Measurements from ENCODE around the gene CALHM2.

Gene CALHM2

GRCh38 chr10:103476046-103476768, 24.0 kb upstream of the CALHM2 start:
- Histone ChIP-seq H3K9me3 (ENCODE audit: control extremely low read depth in 1 of 5, control insufficient read depth in 4 of 5, insufficient read depth in 2 of 5, low read depth in 1 of 5, low read length in 4 of 5) (no peaks in the 10 kb centered on the region), H3K4me1 (ENCODE audit: control extremely low read depth in 1 of 4, control insufficient read depth in 4 of 4, insufficient read depth in 4 of 4, low read length in 3 of 4) (peaks cover 4 to 43% (median 19%) of the 10 kb centered on the region in 4 experiments), H3K4me3 (ENCODE audit: control insufficient read depth in 1 of 7, extremely low read depth in 1 of 7, insufficient read depth in 4 of 7, low read depth in 2 of 7, low read length in 6 of 7) (no peak overlapping the region), H3K27me3 (replicated peaks in 2 of 5; ENCODE audit: control insufficient read depth in 4 of 5, insufficient read depth in 5 of 5, low read length in 4 of 5) (no peaks in the 10 kb centered on the region), H3K27ac (ENCODE audit: insufficient read depth in 1 of 2, low read depth in 1 of 2, low read length in 2 of 2, poor library complexity in 1 of 2, severe bottlenecking in 2 of 2) (no peak overlapping the region), H3K36me3 (ENCODE audit: control insufficient read depth in 4 of 4, insufficient read depth in 4 of 4, low read length in 3 of 4) (no peaks in the 10 kb centered on the region)
- DNase-seq = peak; percentile 34 to 56 (median 52)
- ChIA-PET CTCF (interaction anchor here (0.9 to 12.8 kb wide), 12 partner anchors 9 to 83 kb away, joined by 3 to 157 read pairs (median 4); partner anchors contain the start of gene CALHM2), POLR2A (interaction anchor here (0.6 kb wide), 1 partner anchor 61 kb away, joined by 3 read pairs; no protein-coding TSS in a partner anchor)
- 57% methylated on average over 5 of the region's 11 CpGs for WGBS (ENCODE audit: insufficient coverage)

GRCh38 chr10:103475437-103475836, 23.3 kb upstream of the CALHM2 start:
- no peak for DNase-seq
- 94% methylated on average over 4 of the region's 4 CpGs for WGBS (ENCODE audit: insufficient coverage)
- CTCF ChIA-PET = interaction anchor here (0.9 to 12.8 kb wide), 9 partner anchors 10 to 59 kb away, joined by 3 to 157 read pairs (median 4); partner anchors contain the start of gene CALHM2

GRCh38 chr10:103474077-103474476, 21.9 kb upstream of the CALHM2 start:
- no peak overlapping the region for H3K27ac ChIP-seq (ENCODE audit: insufficient read depth in 1 of 2, low read depth in 1 of 2, low read length in 2 of 2, poor library complexity in 1 of 2, severe bottlenecking in 2 of 2)
- ChIA-PET POLR2A (interaction anchor here (0.6 to 1.0 kb wide), 2 partner anchors 20 to 26 kb away, joined by 3 read pairs; no protein-coding TSS in a partner anchor), CTCF (interaction anchor here (1.1 to 12.8 kb wide), 3 partner anchors 9 to 57 kb away, joined by 3 to 157 read pairs (median 76); partner anchors contain the start of gene CALHM2)
- H3K9me3 ChIP-seq (ENCODE audit: control extremely low read depth in 1 of 5, control insufficient read depth in 4 of 5, insufficient read depth in 2 of 5, low read depth in 1 of 5, low read length in 4 of 5) = no peaks in the 10 kb centered on the region
- peaks cover 0 to 2% (median 0%) of the 10 kb centered on the region in 5 experiments for H3K27me3 ChIP-seq (replicated peaks in 2 of 5; ENCODE audit: control insufficient read depth in 4 of 5, insufficient read depth in 5 of 5, low read length in 4 of 5)
- 98% methylated on average over 3 of the region's 3 CpGs for WGBS (ENCODE audit: insufficient coverage)
- H3K4me3 ChIP-seq (ENCODE audit: control insufficient read depth in 1 of 7, extremely low read depth in 1 of 7, insufficient read depth in 4 of 7, low read depth in 2 of 7, low read length in 6 of 7) = no peak overlapping the region
- H3K4me1 ChIP-seq (ENCODE audit: control extremely low read depth in 1 of 4, control insufficient read depth in 4 of 4, insufficient read depth in 4 of 4, low read length in 3 of 4) = peaks cover 4 to 60% (median 36%) of the 10 kb centered on the region in 4 experiments
- no peaks in the 10 kb centered on the region for H3K36me3 ChIP-seq (ENCODE audit: control insufficient read depth in 4 of 4, insufficient read depth in 4 of 4, low read length in 3 of 4)
- no peak for DNase-seq

More at GRCh38 chr10:103475437-103475836, 23.3 kb upstream of the CALHM2 start:
- Histone ChIP-seq H3K4me3 (ENCODE audit: control insufficient read depth in 1 of 7, extremely low read depth in 1 of 7, insufficient read depth in 4 of 7, low read depth in 2 of 7, low read length in 6 of 7) (no peak overlapping the region), H3K27ac (ENCODE audit: insufficient read depth in 1 of 2, low read depth in 1 of 2, low read length in 2 of 2, poor library complexity in 1 of 2, severe bottlenecking in 2 of 2) (no peak overlapping the region), H3K27me3 (replicated peaks in 2 of 5; ENCODE audit: control insufficient read depth in 4 of 5, insufficient read depth in 5 of 5, low read length in 4 of 5) (no peaks in the 10 kb centered on the region), H3K36me3 (ENCODE audit: control insufficient read depth in 4 of 4, insufficient read depth in 4 of 4, low read length in 3 of 4) (no peaks in the 10 kb centered on the region), H3K9me3 (ENCODE audit: control extremely low read depth in 1 of 5, control insufficient read depth in 4 of 5, insufficient read depth in 2 of 5, low read depth in 1 of 5, low read length in 4 of 5) (no peaks in the 10 kb centered on the region), H3K4me1 (ENCODE audit: control extremely low read depth in 1 of 4, control insufficient read depth in 4 of 4, insufficient read depth in 4 of 4, low read length in 3 of 4) (peaks cover 4 to 46% (median 26%) of the 10 kb centered on the region in 4 experiments)
- POLR2A ChIA-PET = interaction anchor here (0.6 kb wide), 1 partner anchor 269 kb away, joined by 4 read pairs; no protein-coding TSS in a partner anchor

GRCh38 chr10:103473261-103473671, 21.1 kb upstream of the CALHM2 start:
- no peaks in the 10 kb centered on the region for H3K9me3 ChIP-seq (ENCODE audit: control extremely low read depth in 1 of 5, control insufficient read depth in 4 of 5, insufficient read depth in 2 of 5, low read depth in 1 of 5, low read length in 4 of 5)
- peaks cover 4 to 67% (median 36%) of the 10 kb centered on the region in 4 experiments for H3K4me1 ChIP-seq (ENCODE audit: control extremely low read depth in 1 of 4, control insufficient read depth in 4 of 4, insufficient read depth in 4 of 4, low read length in 3 of 4)
- WGBS (ENCODE audit: insufficient coverage) = 97% methylated on average over 30 of the region's 32 CpGs
- CTCF ChIA-PET = interaction anchor here (1.2 to 12.8 kb wide), 2 partner anchors 22 to 57 kb away, joined by 3 to 157 read pairs; no protein-coding TSS in a partner anchor
- H3K27ac ChIP-seq (ENCODE audit: insufficient read depth in 1 of 2, low read depth in 1 of 2, low read length in 2 of 2, poor library complexity in 1 of 2, severe bottlenecking in 2 of 2) = no peak overlapping the region
- peaks cover 0 to 2% (median 0%) of the 10 kb centered on the region in 5 experiments for H3K27me3 ChIP-seq (replicated peaks in 2 of 5; ENCODE audit: control insufficient read depth in 4 of 5, insufficient read depth in 5 of 5, low read length in 4 of 5)
- POLR2A ChIA-PET = no interaction called here
- no peak for DNase-seq
- no peaks in the 10 kb centered on the region for H3K36me3 ChIP-seq (ENCODE audit: control insufficient read depth in 4 of 4, insufficient read depth in 4 of 4, low read length in 3 of 4)
- no peak overlapping the region for H3K4me3 ChIP-seq (ENCODE audit: control insufficient read depth in 1 of 7, extremely low read depth in 1 of 7, insufficient read depth in 4 of 7, low read depth in 2 of 7, low read length in 6 of 7)

GRCh38 chr10:103472005-103472404, 19.8 kb upstream of the CALHM2 start:
- Histone ChIP-seq H3K4me1 (ENCODE audit: control extremely low read depth in 1 of 4, control insufficient read depth in 4 of 4, insufficient read depth in 4 of 4, low read length in 3 of 4) (peaks cover 4 to 75% (median 38%) of the 10 kb centered on the region in 4 experiments), H3K36me3 (ENCODE audit: control insufficient read depth in 4 of 4, insufficient read depth in 4 of 4, low read length in 3 of 4) (no peaks in the 10 kb centered on the region), H3K27ac (ENCODE audit: insufficient read depth in 1 of 2, low read depth in 1 of 2, low read length in 2 of 2, poor library complexity in 1 of 2, severe bottlenecking in 2 of 2) (peak overlapping the region in 1 of 2 experiments; percentile 47), H3K4me3 (ENCODE audit: control insufficient read depth in 1 of 7, extremely low read depth in 1 of 7, insufficient read depth in 4 of 7, low read depth in 2 of 7, low read length in 6 of 7) (peak overlapping the region in 2 of 7 experiments; percentile 6 to 14), H3K27me3 (replicated peaks in 2 of 5; ENCODE audit: control insufficient read depth in 4 of 5, insufficient read depth in 5 of 5, low read length in 4 of 5) (peaks cover 0 to 3% (median 0%) of the 10 kb centered on the region in 5 experiments), H3K9me3 (ENCODE audit: control extremely low read depth in 1 of 5, control insufficient read depth in 4 of 5, insufficient read depth in 2 of 5, low read depth in 1 of 5, low read length in 4 of 5) (no peaks in the 10 kb centered on the region)
- ChIA-PET POLR2A (no interaction called here), CTCF (interaction anchor here (0.8 to 12.8 kb wide), 5 partner anchors 9 to 222 kb away, joined by 3 to 157 read pairs (median 10); partner anchors contain the start of gene CALHM2)
- WGBS (ENCODE audit: insufficient coverage) = no CpG with 5 or more reads among the region's 2 CpGs
- DNase-seq = peak in 1 of 3 donors; percentile 21

- Histone ChIP-seq H3K27me3 (replicated peaks in 2 of 5; ENCODE audit: control insufficient read depth in 4 of 5, insufficient read depth in 5 of 5, low read length in 4 of 5) (peaks cover 0 to 3% (median 0%) of the 10 kb centered on the region in 5 experiments), H3K27ac (ENCODE audit: insufficient read depth in 1 of 2, low read depth in 1 of 2, low read length in 2 of 2, poor library complexity in 1 of 2, severe bottlenecking in 2 of 2) (peak overlapping the region; percentile 25 to 47), H3K4me1 (ENCODE audit: control extremely low read depth in 1 of 4, control insufficient read depth in 4 of 4, insufficient read depth in 4 of 4, low read length in 3 of 4) (peaks cover 4 to 71% (median 31%) of the 10 kb centered on the region in 4 experiments), H3K36me3 (ENCODE audit: control insufficient read depth in 4 of 4, insufficient read depth in 4 of 4, low read length in 3 of 4) (no peaks in the 10 kb centered on the region), H3K9me3 (ENCODE audit: control extremely low read depth in 1 of 5, control insufficient read depth in 4 of 5, insufficient read depth in 2 of 5, low read depth in 1 of 5, low read length in 4 of 5) (no peaks in the 10 kb centered on the region), H3K4me3 (ENCODE audit: control insufficient read depth in 1 of 7, extremely low read depth in 1 of 7, insufficient read depth in 4 of 7, low read depth in 2 of 7, low read length in 6 of 7) (peak overlapping the region in 4 of 7 experiments; percentile 11 to 61 (median 36))
- CTCF ChIA-PET = interaction anchor here (0.8 to 12.8 kb wide), 8 partner anchors 8 to 223 kb away, joined by 3 to 157 read pairs (median 4); partner anchors contain the start of genes CALHM2 and CALHM3
- POLR2A ChIA-PET = interaction anchor here (0.7 to 1.1 kb wide), 4 partner anchors 12 to 19 kb away, joined by 3 to 4 read pairs (median 4); partner anchors contain the start of gene CALHM2
- peak; percentile 93 to 99 (median 98) for DNase-seq
- 12% methylated on average over 9 of the region's 14 CpGs for WGBS (ENCODE audit: insufficient coverage)
These were observed 18.8 kb upstream of the CALHM2 start for GRCh38 chr10:103470761-103471653.
